ENCODE data around the gene RAC3.

GRCh38 chr17:81993729-81994592 is 37.5 kb upstream of the RAC3 start:
- TF ChIP-seq EZH2phosphoT487 (IDR thresholded peaks at IDR 0.05; ENCODE audit: insufficient read depth, low read depth) (no peak), EZH2 (IDR thresholded peaks at IDR 0.05; ENCODE audit: insufficient read depth, poor library complexity, severe bottlenecking) (no peak)

All from GM23248 (cell line).